ENCODE data around the gene SNTG2.

DNA sequence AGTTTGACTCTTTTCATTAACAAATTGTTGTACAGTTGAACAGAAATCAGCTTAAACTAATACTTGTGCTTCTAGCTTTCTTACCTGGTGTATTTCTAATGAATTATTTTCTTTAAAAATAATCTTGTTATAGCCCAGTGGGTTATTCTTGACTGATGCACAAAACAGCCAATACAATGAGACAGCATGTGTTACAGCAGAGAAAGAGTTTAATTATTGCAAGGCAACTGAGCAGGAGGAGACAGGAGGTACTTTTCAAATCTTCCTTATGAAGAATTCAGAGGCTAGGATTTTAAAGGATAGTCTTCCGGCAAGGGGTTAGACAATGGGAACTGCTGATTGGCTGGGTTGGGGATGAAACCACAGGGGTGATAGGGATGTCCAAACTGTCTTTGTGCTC is 398.1 kb downstream of the SNTG2 start:
- TF ChIP-seq, protein P1, sequence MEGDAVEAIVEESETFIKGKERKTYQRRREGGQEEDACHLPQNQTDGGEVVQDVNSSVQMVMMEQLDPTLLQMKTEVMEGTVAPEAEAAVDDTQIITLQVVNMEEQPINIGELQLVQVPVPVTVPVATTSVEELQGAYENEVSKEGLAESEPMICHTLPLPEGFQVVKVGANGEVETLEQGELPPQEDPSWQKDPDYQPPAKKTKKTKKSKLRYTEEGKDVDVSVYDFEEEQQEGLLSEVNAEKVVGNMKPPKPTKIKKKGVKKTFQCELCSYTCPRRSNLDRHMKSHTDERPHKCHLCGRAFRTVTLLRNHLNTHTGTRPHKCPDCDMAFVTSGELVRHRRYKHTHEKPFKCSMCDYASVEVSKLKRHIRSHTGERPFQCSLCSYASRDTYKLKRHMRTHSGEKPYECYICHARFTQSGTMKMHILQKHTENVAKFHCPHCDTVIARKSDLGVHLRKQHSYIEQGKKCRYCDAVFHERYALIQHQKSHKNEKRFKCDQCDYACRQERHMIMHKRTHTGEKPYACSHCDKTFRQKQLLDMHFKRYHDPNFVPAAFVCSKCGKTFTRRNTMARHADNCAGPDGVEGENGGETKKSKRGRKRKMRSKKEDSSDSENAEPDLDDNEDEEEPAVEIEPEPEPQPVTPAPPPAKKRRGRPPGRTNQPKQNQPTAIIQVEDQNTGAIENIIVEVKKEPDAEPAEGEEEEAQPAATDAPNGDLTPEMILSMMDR (conservative IDR thresholded peaks at IDR 0.05 in 1 of 2, IDR thresholded peaks at IDR 0.05 in 1 of 2; ENCODE audit: low read depth in 1 of 2, low read length in 2 of 2), result no peak
- no peak for TF ChIP-seq EZH2 (IDR thresholded peaks at IDR 0.05; ENCODE audit: low read length, missing control alignments)
